GM21515 (cell line): ENCODE data around the gene HIPK2.

Source experiments
- ATAC-seq: cut with Tn5 transposase; IDR thresholded peaks from one replicate; pipeline ENCODE4 v1.9.1; 2021; ENCODE audit not compliant: unreplicated experiment

The HIPK2 gene

GRCh38 chr7:139601176-139601575 is 176.6 kb downstream of the HIPK2 start:
- no peak for ATAC-seq

- no peak for ATAC-seq
These were observed 177.5 kb downstream of the HIPK2 start for GRCh38 chr7:139600306-139600705.

DNA sequence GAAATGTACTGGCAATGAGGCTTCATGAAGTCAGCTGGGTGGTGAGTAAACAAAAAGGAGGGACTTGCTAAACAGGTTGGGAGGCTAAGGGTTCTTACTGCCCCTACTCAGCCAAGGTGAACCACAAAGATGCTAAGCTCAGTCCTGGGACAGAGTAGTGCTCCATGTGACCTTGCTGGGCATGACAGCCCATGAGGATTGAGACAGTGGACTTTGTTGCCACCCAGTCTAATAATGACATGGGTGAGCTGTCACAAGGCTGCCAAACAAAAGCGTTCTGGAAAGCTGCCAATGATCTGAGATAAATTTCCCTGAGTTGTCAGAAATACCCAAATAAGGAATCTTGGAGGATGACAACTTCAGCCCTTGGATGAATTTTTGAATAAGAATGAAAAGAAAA is 179.2 kb downstream of the HIPK2 start:
- no peak for ATAC-seq

DNA sequence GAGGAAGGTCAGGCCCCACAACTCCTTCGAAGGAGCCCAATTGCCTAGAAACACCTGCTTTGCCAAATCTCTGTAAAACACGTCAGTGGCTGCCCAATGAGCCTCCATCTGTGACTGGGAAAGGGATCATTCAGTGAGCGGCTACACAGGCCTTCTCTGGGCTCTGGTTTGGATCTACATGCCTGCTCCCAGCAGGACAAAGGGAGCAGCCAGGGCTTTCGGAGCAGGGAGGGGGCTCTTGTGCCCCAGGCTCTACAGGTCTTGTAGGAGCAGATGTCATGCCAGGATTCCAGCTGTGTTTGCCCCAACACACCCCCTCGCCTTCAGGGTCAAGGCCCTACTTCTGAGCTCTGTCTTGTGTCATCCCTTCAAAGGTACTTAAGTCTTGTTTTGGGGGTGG is 180.8 kb downstream of the HIPK2 start:
- no peak for ATAC-seq

- no peak for ATAC-seq
These were observed 181.2 kb downstream of the HIPK2 start for GRCh38 chr7:139596626-139597025.

- ATAC-seq: no peak
These were observed 182.0 kb downstream of the HIPK2 start for GRCh38 chr7:139595806-139596205.

GRCh38 chr7:139594911-139595476 is 182.8 kb downstream of the HIPK2 start:
- no peak for ATAC-seq

- ATAC-seq: no peak
These were observed 183.7 kb downstream of the HIPK2 start for GRCh38 chr7:139594090-139594489.

DNA sequence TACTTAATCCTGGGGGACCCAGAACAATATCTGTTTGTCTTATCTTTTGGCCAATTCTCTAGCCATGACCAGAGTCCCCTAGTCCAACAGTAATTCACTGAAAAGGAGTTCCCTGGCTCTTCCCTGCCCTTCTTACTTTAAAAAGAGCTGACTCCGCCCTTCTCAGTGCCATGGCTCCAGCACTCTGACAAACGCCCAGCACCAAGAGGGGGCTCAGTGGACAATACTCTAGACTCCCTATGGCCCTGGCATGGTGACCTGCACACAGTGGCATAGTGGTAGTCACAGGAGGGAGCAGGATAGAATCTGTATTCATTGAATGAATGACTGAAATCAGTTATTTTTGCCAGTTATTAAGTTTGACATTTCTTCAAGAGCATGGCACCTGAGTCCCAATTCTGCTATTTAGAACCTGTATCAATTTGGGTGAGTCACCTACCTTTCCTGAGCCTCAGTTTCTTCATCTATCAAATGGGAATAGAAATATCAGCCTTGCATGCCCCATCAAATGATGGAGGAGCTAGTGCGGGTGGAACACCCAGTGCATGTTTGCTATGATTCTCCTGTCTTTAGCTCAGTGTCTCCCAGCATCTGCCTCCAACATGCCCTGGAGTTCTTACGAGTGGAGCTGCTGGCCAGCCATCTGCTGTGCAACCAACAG is 184.9 kb downstream of the HIPK2 start:
- no peak for ATAC-seq

DNA sequence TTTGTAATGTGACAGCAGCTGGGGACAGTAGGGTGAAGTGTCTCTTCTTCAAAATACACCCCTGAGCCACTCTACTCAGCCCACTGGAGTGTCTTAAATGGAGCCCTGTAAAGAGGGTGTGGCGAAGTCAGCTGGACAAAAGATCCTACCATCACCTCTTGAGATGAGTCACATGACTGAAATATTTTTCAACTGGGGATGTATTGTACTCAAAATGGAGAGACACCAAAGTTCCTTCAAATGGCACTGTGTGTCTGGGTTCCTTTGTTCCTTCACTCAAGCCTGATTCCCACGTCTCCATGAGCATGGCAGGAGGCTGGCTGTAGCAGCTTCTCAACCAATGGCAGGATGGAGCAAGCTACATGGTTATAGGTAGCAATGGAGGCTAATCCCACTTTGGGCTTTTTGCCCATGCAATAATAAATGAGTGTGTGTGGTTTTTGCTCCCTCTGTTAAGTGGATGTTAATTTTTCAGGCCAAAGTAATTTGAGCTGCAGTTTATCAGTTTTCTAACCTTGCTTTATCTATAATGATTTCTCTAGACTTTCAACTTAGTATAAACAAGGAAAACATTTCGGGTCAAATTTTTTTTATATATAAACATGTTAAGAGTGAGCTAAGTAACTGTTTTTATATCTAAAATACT is 186.1 kb downstream of the HIPK2 start:
- no peak for ATAC-seq

DNA sequence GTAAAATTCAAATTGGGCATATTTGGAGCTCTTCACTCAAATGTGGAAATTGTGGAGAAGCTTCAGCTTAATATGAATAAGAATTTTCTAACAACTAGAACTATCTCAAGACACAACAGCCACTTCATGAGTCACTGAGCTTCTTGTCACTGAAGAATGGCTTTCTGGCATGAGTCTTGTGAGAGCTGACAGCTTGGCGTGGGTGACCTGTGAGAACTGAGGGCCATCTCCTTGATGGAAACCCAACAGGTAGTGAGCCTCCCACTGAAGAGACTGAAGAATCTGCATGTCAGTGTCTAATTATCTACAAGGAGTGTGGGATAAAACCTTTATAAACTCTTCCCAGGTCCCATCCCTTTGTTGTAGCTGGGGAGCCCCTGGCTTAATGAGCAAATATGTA is 188.3 kb downstream of the HIPK2 start:
- no peak for ATAC-seq

GRCh38 chr7:139588632-139589031 is 189.2 kb downstream of the HIPK2 start:
- ATAC-seq: no peak

- ATAC-seq: no peak
These were observed 190.3 kb downstream of the HIPK2 start for GRCh38 chr7:139587535-139587934.

DNA sequence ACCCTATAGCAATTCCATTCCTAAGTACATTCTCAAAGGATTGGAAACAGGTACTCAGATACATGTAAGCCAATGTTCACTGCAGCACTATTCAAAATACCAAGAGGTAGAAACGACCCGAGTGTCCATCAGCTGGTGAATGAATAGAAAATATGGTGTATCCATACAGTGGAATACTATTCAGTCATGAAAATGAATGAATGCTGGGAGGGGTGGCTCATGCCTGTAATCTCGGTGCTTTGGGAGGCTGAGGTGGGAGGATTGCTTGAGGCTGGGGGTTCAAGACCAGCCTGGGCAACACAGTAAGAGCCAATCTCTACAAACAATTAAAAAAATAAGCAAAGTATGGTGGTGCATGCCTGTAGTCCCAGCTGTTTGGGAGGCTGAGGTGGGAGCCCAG is 191.5 kb downstream of the HIPK2 start:
- ATAC-seq: no peak

DNA sequence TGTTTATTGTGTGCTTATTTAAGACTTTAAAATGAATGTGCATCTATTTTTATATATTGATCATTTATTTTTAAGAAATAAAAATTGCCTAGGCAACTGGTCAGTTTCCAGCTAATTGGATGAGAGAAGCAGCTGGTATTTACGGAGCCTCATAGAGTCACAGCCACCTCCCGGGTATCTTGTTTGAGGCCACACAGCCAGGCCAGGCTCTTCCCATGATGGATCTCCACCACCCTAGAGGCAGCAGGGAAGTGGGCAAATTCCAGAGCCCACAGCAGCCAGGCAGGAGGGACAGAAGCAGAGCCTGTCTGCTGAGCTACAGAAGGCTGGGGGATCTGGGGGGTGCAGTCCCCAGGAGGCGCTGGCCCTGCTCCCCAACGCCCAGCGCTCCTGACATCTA is 192.8 kb downstream of the HIPK2 start:
- no peak for ATAC-seq

DNA sequence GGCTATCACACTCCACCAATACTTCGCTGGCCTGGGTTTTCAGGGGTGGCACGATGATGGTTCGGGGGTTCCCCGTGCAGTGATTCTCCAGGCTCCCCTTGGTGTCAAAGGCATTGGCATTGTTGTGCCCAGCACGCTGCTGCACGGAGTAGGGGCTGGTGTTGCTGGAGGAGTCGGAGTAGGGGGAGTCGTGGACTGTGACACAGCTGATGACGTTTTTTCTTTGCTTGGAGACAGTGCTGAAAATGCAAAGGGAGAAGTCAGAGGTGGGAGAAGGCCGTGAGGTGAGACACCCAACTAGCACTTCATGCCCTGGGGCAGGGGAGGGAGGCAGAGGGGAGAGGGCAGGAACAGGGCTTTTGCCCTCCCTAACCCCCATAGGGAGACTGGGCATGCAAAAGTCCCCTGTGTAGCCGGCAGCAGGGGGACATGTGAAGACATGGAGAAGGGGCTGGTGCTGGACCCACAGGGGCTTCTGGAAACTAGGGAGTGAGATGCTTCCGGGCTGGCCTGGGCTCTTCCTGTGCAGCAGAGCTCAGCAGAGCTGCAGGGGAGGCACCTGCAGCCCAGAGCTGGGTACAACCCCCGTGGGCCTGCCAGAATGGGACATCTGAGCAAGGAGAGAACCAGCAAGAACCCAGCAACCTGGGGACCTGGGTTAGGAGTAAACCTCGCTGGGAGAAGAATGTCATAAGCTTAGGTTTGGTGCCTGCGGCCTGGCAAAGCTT is 193.8 kb downstream of the HIPK2 start:
- ATAC-seq: no peak

DNA sequence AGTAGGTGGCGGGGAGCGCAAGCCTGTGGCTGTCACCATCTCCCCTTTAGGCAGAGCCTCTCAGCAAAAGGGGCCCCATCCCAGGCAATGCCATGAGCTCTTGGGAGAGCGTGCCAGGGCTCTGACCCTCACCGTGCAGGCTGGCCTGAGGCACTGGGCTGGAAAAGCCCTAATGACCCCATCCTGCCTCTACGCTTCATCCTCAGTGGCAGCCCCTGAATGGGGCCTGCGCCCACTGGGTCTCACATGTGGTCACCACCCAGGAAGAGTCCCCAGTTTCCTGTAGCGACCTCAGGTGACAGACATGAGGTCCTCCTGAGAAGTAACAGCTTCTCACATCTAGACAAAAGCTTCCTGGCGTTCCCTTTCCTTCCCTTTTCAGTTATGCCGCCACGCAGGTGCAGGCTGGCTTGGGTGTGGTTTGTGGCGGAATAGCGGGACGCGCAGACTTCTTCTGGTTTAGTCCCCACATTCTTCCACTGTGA is 195.1 kb downstream of the HIPK2 start:
- no peak for ATAC-seq

DNA sequence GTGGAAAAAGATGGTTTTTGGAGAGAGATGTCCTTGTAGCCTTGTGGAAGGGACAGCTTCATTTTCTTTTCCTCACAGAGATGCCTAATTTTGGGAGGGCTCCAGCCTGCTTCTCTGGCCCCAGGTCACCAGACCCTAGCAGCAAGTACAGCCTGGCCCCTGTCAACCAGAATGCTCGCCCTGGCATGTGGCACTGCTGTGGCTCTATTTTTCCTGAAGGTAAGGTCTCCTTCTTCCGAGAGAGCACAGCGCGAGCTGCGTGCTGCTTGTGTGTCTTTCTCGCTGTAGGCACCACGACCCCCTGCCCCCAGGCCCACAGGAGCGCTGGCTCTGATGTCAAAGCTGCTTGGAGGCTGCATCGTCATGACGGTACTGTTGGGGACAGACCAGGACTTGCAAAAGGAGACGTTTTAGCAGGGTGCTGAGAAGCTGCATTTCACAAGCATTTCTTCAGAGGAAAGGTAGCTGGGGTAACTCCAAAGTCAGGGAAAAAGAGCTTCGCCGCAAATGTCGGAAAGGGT is 195.6 kb downstream of the HIPK2 start:
- no peak for ATAC-seq

DNA sequence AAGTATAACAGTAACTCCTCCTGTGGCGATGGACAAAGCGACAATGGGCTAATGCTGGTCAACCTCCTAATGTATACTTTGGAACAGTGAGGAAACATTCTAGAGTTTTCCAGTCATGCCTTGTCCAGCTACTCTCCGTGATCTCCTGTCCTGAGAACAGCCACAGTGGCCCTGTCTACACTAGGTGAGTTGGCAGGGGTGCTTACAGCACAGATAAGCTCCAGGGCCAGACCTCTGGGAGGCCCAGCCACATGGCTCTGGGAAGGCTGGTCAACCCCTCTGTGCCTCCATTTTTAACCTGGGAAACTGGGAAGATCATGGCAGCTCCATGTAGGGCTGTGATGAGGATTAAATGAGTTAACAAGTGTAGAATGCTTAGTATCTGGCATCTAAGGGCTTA is 197.4 kb downstream of the HIPK2 start:
- no peak for ATAC-seq

- ATAC-seq: no peak
These were observed 201.4 kb downstream of the HIPK2 start for GRCh38 chr7:139576179-139576973.

DNA sequence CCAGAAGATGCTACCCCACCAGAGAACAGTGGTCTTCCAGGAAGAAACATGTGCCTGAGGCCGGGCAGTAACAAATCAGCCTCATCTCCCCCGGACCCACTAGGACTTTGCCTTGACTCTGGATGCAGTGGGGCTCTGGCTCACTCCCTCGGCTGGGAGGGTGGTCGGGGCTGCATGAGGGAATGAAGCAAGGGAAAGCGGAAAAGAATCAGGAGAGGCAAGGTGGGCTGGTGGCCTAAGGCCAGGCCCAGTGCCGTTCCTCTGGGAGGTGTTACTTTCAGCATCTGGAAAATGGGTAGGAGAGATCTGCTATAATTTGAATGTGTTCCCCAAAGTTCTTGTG is 202.5 kb downstream of the HIPK2 start:
- ATAC-seq: no peak
